Lower leg skin (tissue), 3 donors: Measurements from ENCODE around the gene ATIC.

Source experiments
- CTCF ChIP-seq, 3 donors: fragments of 450-650 bp; IDR thresholded peaks; one replicate each; pipeline ENCODE4 v1.5.1; 2016; ENCODE audit warnings: antibody characterized with exemption in 3 of 3, mild to moderate bottlenecking in 3 of 3, moderate library complexity in 2 of 3
- POLR2A ChIP-seq, 2 donors: fragments of 450-650 bp; IDR thresholded peaks; one replicate each; pipeline ENCODE4 v1.6.1; 2016 to 2017; ENCODE audit warnings: antibody characterized with exemption in 2 of 2, mild to moderate bottlenecking in 1 of 2, moderate library complexity in 1 of 2

GRCh38 chr2:215358891-215359575 lies 47.2 kb downstream of the ATIC start:
- TF ChIP-seq CTCF (IDR thresholded peaks at IDR 0.05): no peak
- no peak for TF ChIP-seq POLR2A (IDR thresholded peaks at IDR 0.05)
